Tibial nerve (tissue), 4 donors: ENCODE results near the gene HOXB4. TPM values are rescaled to one million over a fixed set of nuclear protein-coding genes. Genes with fewer than 3 reads are reported as not detected.

Experiments
- DNase-seq, 2 donors: peaks; one replicate each; pipeline ENCODE4 v3.0.0-alpha.2; 2019; ENCODE audit warnings: low spot score in 2 of 2
- H3K27ac ChIP-seq, 4 donors: fragments of 200-600 bp; sonication (generic) in 3 of 4; one replicate each; pipeline ENCODE4 v1.5.1; 2017 to 2019; ENCODE audit warnings: mild to moderate bottlenecking in 1 of 4
- H3K27me3 ChIP-seq, 2 donors: fragments of 200-600 bp; sonication (generic) in 1 of 2; one replicate each; pipeline versions ENCODE4 v1.5.1 to v1.6.0; 2017 to 2019
- H3K36me3 ChIP-seq, 3 donors: fragments of 200-600 bp; sonication (generic); one replicate each; pipeline ENCODE4 v1.5.1; 2018 to 2019
- H3K4me1 ChIP-seq, 4 donors: fragments of 200-600 bp; sonication (generic) in 3 of 4; one replicate each; pipeline ENCODE4 v1.5.1; 2017 to 2019
- H3K4me3 ChIP-seq, 4 donors: fragments of 200-600 bp; sonication (generic) in 3 of 4; one replicate each; pipeline ENCODE4 v1.5.1; 2017 to 2019; ENCODE audit warnings: mild to moderate bottlenecking in 1 of 4, moderate library complexity in 1 of 4
- H3K9me3 ChIP-seq, 4 donors: fragments of 200-600 bp; sonication (generic) in 3 of 4; one replicate each; pipeline ENCODE4 v1.5.1; 2017 to 2019
- EP300 ChIP-seq, 2 donors: sonication (generic); formaldehyde crosslinking; IDR thresholded peaks; one replicate each; pipeline ENCODE4 v1.6.1; 2017; ENCODE audit warnings: antibody characterized with exemption in 2 of 2, mild to moderate bottlenecking in 1 of 2
- POLR2A ChIP-seq, 2 donors: fragments of 450-650 bp; IDR thresholded peaks; one replicate each; pipeline ENCODE4 v1.6.1; 2017; ENCODE audit warnings: antibody characterized with exemption in 2 of 2, mild to moderate bottlenecking in 2 of 2, moderate library complexity in 2 of 2
- WGBS, 2 donors: methylation state at CpG; one replicate each; pipeline ENCODE4 v1.1.5; 2018; 5-methylcytosine and 5-hydroxymethylcytosine counted together
- total RNA-seq, 4 donors: library from RNA; depleted of rRNA; stranded (reverse); fragments of >200 nt; gene quantifications; one replicate each; pipeline ENCODE4 v1.1.0, GENCODE V29; 2016
- TF ChIP-seq, protein P1 (sequence below), 5 experiments: fragments of 200-600 bp in 3 of 5; fragments of 450-650 bp in 2 of 5; sonication (generic) in 3 of 5; IDR thresholded peaks; one replicate each; pipeline ENCODE4 v1.5.1; 2016 to 2019; ENCODE audit warnings: antibody characterized with exemption in 5 of 5, mild to moderate bottlenecking in 3 of 5, moderate library complexity in 2 of 5

The HOXB4 gene
- total RNA-seq, 4 donors from 2014 or later, result 1.2 to 3.5 (median 2.0) TPM

DNA sequence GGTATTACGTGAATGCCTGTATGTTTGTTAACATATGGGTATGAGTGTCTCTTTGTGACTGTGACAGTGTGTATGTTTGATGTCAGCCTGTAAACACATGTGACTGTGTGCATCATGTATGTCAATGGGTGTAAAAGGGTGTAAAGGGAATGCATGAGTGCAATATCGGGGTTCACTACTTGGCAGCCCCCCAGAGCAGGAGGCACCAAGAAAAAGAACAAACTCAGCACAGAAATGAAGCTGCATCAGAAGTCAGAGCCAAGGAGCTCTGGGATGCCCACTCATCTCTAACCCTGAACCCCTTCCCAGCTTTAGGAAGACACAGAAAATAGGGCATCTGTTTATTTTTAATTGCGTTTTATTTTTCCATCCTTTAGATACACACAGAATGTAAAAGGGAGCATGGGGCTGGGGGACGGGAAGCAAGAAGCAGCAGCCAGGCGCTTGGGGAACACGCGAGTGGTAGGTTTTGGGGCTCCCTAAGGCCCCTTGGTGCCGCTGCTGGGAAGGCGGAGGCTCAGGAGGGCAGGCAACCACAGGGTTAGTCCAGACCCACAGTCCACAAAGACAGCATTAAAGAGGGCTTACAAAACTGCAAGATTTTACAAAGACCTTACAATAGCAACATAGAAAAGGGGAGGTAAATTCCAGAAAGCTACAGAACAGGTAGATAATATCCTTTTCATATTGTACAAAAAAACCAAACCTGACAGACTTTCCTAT, 28.9 kb upstream of the HOXB4 start:
- H3K27ac ChIP-seq, result no peak overlapping the region
- peaks cover 5 to 100% of the 10 kb centered on the region in 2 donors for H3K27me3 ChIP-seq
- no peak overlapping the region for H3K4me3 ChIP-seq
- H3K9me3 ChIP-seq, result peaks cover 0 to 13% (median 0%) of the 10 kb centered on the region in 4 donors
- TF ChIP-seq POLR2A (IDR thresholded peaks at IDR 0.05), result no peak
- TF ChIP-seq, protein P1, sequence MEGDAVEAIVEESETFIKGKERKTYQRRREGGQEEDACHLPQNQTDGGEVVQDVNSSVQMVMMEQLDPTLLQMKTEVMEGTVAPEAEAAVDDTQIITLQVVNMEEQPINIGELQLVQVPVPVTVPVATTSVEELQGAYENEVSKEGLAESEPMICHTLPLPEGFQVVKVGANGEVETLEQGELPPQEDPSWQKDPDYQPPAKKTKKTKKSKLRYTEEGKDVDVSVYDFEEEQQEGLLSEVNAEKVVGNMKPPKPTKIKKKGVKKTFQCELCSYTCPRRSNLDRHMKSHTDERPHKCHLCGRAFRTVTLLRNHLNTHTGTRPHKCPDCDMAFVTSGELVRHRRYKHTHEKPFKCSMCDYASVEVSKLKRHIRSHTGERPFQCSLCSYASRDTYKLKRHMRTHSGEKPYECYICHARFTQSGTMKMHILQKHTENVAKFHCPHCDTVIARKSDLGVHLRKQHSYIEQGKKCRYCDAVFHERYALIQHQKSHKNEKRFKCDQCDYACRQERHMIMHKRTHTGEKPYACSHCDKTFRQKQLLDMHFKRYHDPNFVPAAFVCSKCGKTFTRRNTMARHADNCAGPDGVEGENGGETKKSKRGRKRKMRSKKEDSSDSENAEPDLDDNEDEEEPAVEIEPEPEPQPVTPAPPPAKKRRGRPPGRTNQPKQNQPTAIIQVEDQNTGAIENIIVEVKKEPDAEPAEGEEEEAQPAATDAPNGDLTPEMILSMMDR (IDR thresholded peaks at IDR 0.05), result no peak
- no peak for TF ChIP-seq EP300 (IDR thresholded peaks at IDR 0.05)
- no peak for DNase-seq
- H3K4me1 ChIP-seq, result peaks cover 0 to 43% (median 8%) of the 10 kb centered on the region in 4 donors
- H3K36me3 ChIP-seq, result no peaks in the 10 kb centered on the region
- WGBS, 2 donors, result 70 to 80% methylated on average over 9 of the region's 9 CpGs

DNA sequence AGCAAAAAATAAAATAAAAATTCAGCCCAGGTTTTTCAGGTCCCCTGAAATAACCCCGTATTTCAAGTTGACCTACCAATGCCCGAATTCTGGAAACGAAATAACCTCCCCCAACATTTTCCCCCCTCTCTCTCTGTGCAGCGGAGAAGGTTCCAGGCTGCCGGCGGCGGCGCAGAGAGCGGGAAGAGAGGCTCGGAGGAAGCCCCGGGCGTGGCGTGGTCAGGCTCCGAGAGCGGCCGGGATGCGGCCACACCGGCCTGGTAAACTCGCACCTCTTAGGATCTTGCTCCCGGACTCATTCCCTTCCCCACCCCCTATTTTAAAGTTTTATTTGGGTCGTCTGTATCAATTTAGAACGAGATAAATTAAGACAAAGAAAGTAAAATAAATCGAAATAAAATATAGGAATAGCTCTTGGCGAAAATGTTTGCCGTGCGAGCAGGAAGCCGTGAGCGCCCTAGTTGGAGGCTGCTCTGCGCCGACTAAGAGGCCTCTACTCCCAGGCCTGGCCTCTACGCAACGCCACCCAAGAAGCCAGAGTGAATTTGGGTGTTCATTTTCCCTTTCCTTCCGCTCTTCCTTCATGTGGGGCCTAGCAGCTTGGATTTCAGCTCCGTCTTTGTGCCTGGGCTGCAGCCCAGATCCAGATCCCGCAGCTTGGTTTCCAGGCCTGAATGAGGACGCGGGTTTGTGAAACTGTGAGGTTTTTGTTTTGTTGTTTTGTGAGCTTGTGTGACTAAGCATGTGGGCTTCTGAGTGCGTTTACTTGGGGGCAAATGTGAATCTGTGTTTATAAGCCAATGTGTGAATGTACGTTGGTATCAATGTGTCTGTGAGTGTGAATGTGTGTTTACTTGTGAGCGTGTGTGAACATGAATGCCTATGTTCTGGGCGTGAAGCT, 28.1 kb upstream of the HOXB4 start:
- Histone ChIP-seq H3K27me3 (peaks cover 0 to 100% of the 10 kb centered on the region in 2 donors), H3K27ac (peak overlapping the region in 1 of 4 donors; percentile 9), H3K9me3 (peaks cover 0 to 13% (median 0%) of the 10 kb centered on the region in 4 donors), H3K4me3 (no peak overlapping the region), H3K4me1 (peaks cover 0 to 36% (median 5%) of the 10 kb centered on the region in 4 donors), H3K36me3 (no peaks in the 10 kb centered on the region)
- peak in 1 of 2 donors; percentile 3 for TF ChIP-seq EP300 (IDR thresholded peaks at IDR 0.05)
- TF ChIP-seq, protein P1 (IDR thresholded peaks at IDR 0.05), result no peak
- no peak for TF ChIP-seq POLR2A (IDR thresholded peaks at IDR 0.05)
- DNase-seq, result no peak
- whole genome bisulfite sequencing, 2 donors, result 51 to 56% methylated on average over 41 of the region's 41 CpGs

DNA sequence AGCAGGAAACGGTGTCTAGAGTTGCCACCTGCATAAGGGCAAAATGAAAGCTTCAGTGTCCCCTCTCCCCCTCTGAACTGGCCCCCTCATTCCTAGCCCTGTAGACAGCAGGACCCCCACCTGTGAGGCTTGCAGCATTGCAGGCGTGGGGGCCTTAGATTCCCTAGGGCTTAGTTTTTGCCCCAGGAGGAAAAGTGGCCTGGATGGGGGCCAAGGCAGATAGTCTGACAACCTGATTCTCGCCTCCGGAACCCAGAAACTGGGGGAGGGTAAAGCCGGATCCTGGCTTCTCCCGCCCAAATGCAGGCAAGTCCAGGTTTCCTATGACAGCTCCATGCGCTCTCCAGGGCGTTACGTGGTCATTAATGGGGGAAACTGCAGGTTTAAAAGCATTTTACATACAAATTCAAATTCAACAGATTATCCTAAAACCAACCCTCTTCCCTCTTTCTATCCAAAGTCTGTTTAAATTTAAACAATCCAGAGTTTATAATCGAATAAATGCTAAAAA, 27.3 kb upstream of the HOXB4 start:
- Histone ChIP-seq H3K27ac (peak overlapping the region in 2 of 4 donors; percentile 58 to 80), H3K27me3 (peaks cover 0 to 100% of the 10 kb centered on the region in 2 donors), H3K36me3 (no peaks in the 10 kb centered on the region), H3K4me1 (peaks cover 0 to 28% (median 5%) of the 10 kb centered on the region in 4 donors), H3K4me3 (peak overlapping the region in 2 of 4 donors; percentile 13 to 49), H3K9me3 (peaks cover 0 to 13% (median 0%) of the 10 kb centered on the region in 4 donors)
- TF ChIP-seq, protein P1 (IDR thresholded peaks at IDR 0.05), result no peak
- TF ChIP-seq POLR2A (IDR thresholded peaks at IDR 0.05), result no peak
- no peak for TF ChIP-seq EP300 (IDR thresholded peaks at IDR 0.05)
- 42 to 45% methylated on average over 10 of the region's 10 CpGs for WGBS, 2 donors
- no peak for DNase-seq

DNA sequence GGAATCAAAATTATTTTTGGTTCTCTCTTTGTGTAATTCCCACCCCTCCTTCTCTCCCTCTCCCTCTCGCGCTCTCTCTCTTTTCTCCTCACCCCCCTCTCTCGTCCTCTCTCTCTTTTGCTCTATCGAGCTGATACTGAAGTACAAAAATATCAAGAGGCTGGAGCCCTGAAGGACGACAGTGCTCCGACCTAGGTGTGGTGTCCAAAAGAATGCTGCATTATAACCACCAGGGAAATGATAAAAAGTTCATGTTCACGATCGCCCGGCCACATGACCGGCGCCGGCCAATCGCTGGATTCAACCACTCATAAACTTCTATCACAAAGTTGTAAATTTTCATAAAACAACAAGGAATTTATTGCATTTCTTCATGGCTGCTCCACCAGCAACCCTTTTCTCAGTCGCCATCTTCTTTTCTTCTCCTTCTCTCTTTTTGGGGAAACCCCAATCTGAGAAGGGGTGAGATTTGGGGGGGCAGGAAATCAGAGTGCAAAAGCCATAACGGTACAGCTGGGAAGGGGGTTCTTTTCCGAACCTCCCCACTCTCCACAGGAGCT, 26.7 kb upstream of the HOXB4 start, which contains the start of gene HOXB6:
TSS of gene HOXB6 (minus strand) at position 217 of the 560 bp plus-strand sequence. CDS start 6,836 bp downstream, outside the sequence.
- peaks cover 0 to 22% (median 3%) of the 10 kb centered on the region in 4 donors for H3K4me1 ChIP-seq
- peaks cover 0 to 100% of the 10 kb centered on the region in 2 donors for H3K27me3 ChIP-seq
- peak within 1 kb of the TSS in 3 of 4 donors; percentile 5 to 80 (median 58) for H3K27ac ChIP-seq
- no peak for DNase-seq
- H3K36me3 ChIP-seq, result no peaks in the 10 kb centered on the region
- WGBS, 2 donors, result 10% methylated on average over 16 of the region's 16 CpGs
- peaks cover 0 to 13% (median 0%) of the 10 kb centered on the region in 4 donors for H3K9me3 ChIP-seq
- peak within 1 kb of the TSS; percentile 13 to 49 (median 27) for H3K4me3 ChIP-seq
- TF ChIP-seq EP300 (IDR thresholded peaks at IDR 0.05), result peak in 1 of 2 donors; percentile 27
- TF ChIP-seq, protein P1 (IDR thresholded peaks at IDR 0.05), result no peak
